ENCODE results near the gene SMAP1.

Gene SMAP1

GRCh38 chr6:70860920-70861319 is 193.2 kb downstream of the SMAP1 start:
- POLR2A ChIA-PET (ENCODE audit: low non-redundant PET), result no interaction called here
- H3K27ac ChIP-seq, result no peak overlapping the region
- TF ChIP-seq CTCF (conservative IDR thresholded peaks at IDR 0.05; ENCODE audit: low read depth), result no peak
- CTCF ChIA-PET, result interaction anchor here (0.6 kb wide), 1 partner anchor 113 kb away, joined by 3 read pairs; no protein-coding TSS in a partner anchor
- no peak for DNase-seq (ENCODE audit: low spot score)

GRCh38 chr6:70863343-70863742 is 195.7 kb downstream of the SMAP1 start:
- TF ChIP-seq CTCF (conservative IDR thresholded peaks at IDR 0.05; ENCODE audit: low read depth), result no peak
- CTCF ChIA-PET, result interaction anchor here (1.0 kb wide), 2 partner anchors 11 to 22 kb away, joined by 3 to 5 read pairs; no protein-coding TSS in a partner anchor
- POLR2A ChIA-PET (ENCODE audit: low non-redundant PET), result no interaction called here
- H3K27ac ChIP-seq, result no peak overlapping the region
- no peak for DNase-seq (ENCODE audit: low spot score)

DNA sequence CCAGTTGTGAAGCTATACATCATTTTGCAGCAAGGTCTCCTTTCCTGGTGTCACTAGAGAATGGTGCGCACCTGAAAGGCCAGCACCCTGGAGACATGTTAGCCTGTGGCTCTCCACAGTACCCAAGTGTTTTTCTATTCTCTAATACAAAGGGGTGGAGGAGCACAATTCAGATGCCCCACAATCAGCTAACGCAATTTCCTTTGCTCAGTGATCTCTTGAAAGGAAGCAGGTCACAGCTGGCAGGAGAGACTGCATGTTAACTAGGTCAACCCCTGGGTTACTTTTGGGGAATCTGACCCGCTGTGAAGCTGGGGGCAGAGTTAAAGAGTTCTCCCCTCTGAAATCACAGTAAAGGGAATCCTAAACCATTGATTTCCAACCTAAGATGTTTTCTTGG is 196.7 kb downstream of the SMAP1 start:
- H3K27ac ChIP-seq, result no peak overlapping the region
- no peak for TF ChIP-seq CTCF (conservative IDR thresholded peaks at IDR 0.05; ENCODE audit: low read depth)
- ChIA-PET CTCF (interaction anchor here (0.6 to 0.7 kb wide), 2 partner anchors 9 to 495 kb away, joined by 3 read pairs; no protein-coding TSS in a partner anchor), POLR2A (ENCODE audit: low non-redundant PET) (no interaction called here)
- DNase-seq (ENCODE audit: low spot score), result no peak

DNA sequence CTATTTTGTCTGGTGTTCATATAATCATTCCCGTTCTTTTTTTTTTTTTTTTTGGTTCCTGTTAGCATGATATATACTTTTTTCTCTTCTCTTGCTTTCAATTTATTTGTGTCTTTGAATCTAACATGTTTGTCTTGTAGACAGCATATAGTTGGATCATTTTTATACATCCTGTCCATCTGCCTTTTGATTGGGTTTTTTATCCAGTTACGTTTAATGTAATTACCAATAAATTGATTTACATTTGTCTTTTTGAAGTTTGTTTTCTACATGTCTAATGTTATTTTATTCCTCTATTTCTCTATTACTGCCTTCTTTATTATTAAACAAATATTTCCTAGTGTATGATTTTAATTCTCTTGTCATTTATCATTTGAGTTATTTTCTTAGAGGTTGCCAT is 204.8 kb downstream of the SMAP1 start:
- no peak for TF ChIP-seq CTCF (conservative IDR thresholded peaks at IDR 0.05; ENCODE audit: low read depth)
- H3K27ac ChIP-seq, result no peak overlapping the region
- POLR2A ChIA-PET (ENCODE audit: low non-redundant PET), result no interaction called here
- CTCF ChIA-PET, result no interaction called here
- no peak for DNase-seq (ENCODE audit: low spot score)

DNA sequence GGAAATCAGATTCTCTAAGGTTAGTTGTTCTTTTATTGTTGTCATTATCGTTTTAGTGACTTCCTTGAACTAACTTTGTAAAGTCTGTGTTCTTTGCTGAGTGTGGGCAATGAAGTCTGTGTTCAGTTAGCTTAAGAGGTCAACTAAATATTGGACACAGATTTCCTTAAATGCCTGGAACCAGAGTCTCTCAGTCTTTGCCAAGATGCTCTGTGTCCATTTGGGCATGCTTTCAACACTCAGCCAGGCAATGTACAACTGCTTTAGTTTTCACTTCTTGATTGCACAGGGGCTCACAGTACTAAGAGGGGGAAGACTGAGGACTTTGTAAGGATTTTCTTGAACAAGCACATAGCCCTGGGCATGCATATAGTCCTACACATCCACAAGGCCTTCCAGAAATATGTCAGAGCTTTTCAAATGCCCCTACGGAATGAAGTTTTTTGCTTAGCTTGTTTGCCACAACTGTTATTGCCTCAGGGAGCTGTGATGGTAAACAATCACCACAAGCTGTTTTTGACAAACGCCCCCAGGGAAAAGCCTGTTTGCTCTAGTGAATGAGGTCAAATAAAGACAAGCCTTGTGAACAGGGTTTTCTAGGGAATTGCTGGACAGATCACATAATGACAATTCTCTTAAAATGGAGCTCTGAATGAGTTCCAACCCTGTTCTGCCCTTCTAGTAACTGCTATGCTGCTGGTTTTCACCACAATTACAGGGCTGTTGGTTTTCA is 206.7 kb downstream of the SMAP1 start:
- TF ChIP-seq CTCF (conservative IDR thresholded peaks at IDR 0.05; ENCODE audit: low read depth), result no peak
- no peak for DNase-seq (ENCODE audit: low spot score)
- no peak overlapping the region for H3K27ac ChIP-seq
- ChIA-PET CTCF (interaction anchor here (0.6 to 1.1 kb wide), 2 partner anchors 10 to 12 kb away, joined by 3 to 4 read pairs; no protein-coding TSS in a partner anchor), POLR2A (ENCODE audit: low non-redundant PET) (no interaction called here)

GRCh38 chr6:70879496-70879895 is 211.8 kb downstream of the SMAP1 start:
- ChIA-PET CTCF (no interaction called here), POLR2A (ENCODE audit: low non-redundant PET) (no interaction called here)
- DNase-seq (ENCODE audit: low spot score), result no peak

More at GRCh38 chr6:70879496-70879895, 211.8 kb downstream of the SMAP1 start:
- H3K27ac ChIP-seq, result no peak overlapping the region
- TF ChIP-seq CTCF (conservative IDR thresholded peaks at IDR 0.05; ENCODE audit: low read depth), result no peak
